Dermis microvascular lymphatic vessel endothelial cell (primary cell): ENCODE data around the gene NLK. TPM values are rescaled to one million over a fixed set of nuclear protein-coding genes. Genes with fewer than 3 reads are reported as not detected.

ENCODE experiments used
- DNase-seq, 2 donors: peaks; one replicate each; pipeline versions ENCODE4 v3.0.0 to v3.0.0-alpha.2; 2010; ENCODE audit warnings: low read depth in 2 of 2
- total RNA-seq: library from RNA; depleted of rRNA; stranded (reverse); fragments of >200 nt; gene quantifications from 2 replicates; pipeline ENCODE4 v1.2.1, GENCODE V29; 2014

The NLK gene
- total RNA-seq, 1 donor from 2014 or later, result 28.9 TPM

- DNase-seq, result no peak
Measured at GRCh38 chr17:28040406-28040805, 2.1 kb upstream of the NLK start.

DNA sequence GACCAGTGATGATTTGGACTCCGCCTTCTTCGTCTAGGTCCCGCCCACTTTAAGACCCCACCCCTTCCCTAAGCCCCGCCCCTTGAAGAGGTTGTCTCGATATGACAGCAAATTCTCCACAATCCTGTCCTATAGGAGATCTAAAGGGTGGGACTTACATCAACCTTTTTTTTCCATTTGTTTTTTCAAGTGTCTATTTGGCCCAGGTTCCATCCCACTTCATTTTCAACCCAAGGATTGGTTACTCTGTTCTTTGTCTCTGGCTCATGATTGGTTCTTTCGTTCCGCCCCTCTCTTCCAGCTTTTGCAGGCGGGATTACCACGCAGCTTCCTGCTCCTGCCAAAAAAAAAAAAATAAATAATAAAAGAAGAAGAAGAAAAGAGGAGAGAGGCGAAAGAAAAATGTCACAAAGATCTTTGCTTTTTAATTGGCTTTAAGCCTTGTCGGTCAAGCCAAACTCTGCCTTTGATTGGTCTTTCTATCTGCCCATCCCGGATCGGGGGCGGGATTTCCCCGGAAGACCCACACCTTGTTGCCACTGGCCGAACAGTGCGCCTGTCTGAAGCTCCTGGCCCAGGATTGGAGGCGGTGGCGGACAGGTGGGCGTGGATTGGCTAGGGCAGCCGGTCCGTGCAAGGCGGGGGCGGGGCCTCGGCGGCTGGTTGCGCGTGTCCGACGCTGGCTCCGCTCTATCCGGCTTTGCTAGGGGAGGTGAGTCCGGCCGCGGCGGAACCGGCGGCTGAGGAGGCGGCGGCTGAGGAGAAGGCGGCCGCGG is 1.2 kb upstream of the NLK start:
- DNase-seq, result peak; percentile 99 to 100

DNA sequence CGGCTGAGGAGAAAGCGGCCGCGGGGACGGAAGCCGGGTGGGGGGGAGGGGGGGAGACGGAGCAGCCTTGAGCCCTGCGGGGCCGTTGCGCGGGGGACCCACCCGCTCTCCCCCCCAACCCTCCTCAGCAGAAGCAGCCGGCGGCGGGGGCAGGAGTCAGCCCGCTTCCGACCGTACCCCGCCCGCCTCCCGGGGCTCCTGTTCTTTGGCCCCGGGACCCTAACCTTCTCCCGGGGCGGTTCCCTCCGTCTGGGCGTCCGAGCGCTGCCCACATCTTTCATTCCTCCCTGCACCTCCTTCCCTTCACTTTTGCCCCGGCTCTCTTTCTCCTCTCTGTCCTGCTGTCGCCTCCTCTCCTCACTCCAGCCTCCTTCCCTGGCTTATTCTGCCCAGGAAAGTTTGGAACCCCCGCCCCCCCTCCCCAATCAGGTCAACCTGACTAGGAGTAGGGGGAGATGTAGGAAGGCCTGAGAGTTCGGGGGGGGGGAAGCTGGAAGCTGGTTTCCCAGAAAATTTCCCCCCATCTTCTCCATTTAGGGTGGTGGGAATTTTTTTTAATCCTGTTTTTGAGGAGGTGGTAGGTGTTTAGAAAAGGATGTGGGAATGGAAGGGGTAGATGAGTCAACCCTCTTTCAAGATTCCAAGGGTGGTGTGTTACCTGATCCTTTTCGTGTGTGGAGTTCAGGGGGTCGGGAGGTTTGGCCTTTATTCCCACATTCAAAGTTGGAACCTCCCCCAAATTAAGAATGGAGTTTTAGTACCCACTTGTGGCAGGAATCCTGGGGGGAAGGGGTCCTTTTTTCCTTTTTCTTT is 427 bp upstream of the NLK start:
- peak in 1 of 2 donors; percentile 10 for DNase-seq

GRCh38 chr17:28042721-28043291 is 329 bp downstream of the NLK start:
- no peak for DNase-seq

GRCh38 chr17:28043296-28043695 is 819 bp downstream of the NLK start:
- no peak for DNase-seq

DNA sequence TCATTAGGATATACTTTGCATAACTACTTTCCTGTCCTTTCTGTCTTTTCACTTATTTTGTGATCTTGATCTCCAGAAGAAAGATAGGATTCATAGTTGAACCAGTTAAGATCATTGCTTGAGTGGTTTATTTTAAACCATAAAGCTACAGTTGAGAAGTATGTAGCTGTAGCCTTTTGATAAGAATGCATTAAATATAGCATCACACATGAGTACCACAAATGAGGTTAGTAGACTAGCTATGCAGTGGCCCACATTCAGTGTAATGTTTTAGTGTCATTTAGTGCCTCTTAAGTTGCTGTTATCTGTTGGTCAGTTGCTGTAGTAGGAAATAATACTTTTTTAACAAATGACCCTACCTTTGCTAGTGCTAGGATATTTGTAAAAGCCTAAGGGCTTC is 1.3 kb downstream of the NLK start:
- DNase-seq, result no peak

- no peak for DNase-seq
Measured at GRCh38 chr17:28045304-28045703, 2.8 kb downstream of the NLK start.

DNA sequence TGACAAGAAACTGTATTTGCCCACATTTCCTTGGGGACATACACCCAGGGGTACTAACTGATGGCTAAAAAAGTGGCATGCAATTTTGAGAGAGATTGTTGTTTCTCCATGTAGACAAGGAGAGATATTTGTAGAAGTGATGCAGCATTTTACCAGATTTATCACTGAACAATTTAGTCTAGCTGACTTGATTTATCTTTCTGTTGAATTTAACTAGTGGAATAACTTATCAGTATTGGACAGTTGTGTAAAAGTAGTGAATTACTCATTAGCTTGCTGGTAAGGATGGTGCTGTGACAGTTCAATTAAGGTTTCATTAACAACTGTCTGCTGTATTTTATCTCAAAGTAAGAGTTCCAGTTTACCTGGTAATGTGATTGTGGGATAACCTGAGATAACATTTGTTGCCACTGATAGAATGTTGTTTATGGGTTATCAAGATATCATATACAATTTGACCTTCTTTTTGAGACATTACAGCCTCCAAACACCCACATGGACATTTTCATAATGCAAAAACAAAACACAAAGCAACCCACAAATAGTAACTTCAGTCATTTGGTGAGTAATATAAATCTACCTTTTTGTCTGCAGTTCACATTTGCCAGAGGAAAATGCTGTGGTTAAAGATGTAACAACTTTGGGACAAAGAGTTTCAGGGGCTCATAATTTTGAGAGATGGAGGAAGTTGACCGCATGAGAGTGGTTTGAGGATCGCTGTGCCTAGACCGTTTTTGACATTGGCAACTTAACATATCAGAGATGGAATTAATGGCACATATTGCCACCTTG is 3.8 kb downstream of the NLK start:
- DNase-seq, result no peak

GRCh38 chr17:28047806-28048205 is 5.3 kb downstream of the NLK start:
- DNase-seq, result no peak

GRCh38 chr17:28049071-28049470 is 6.6 kb downstream of the NLK start:
- no peak for DNase-seq

GRCh38 chr17:28053044-28053670 is 10.7 kb downstream of the NLK start:
- no peak for DNase-seq

- DNase-seq, result no peak
Measured at GRCh38 chr17:28053725-28054124, 11.2 kb downstream of the NLK start.

DNA sequence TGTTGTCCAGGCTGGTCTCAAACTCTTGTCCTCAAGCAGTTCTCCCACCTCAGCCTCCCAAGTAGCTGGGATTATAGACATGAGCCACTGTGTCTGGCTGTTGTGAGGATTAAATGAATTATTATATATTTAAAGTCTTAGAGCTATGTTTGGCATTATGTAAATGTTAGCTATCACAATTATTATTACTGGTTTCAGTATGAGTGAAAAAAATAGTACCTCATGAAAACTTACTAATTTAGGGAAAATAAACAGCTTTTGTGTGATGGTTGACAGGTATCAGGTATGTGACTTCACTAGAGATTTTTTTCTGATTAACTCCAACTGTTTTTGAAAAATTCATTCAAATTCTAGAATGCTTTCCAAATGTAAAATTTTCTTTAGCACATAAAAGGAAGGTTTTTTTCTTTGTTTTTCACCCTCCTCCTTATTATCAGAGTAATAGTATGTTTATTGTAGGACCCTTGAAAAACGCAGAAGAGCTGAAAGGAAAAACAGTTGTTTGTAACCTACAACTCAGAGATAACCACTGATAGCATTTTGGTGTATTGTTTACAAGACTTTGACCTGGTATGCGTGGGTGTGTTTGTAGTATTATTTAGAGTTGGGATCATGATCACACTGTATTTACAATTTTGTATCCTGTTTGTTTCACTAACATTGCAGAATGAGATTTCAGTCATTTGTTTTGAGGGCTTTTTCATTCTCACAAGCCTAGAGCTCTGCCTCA is 13.2 kb downstream of the NLK start:
- DNase-seq, result no peak

DNA sequence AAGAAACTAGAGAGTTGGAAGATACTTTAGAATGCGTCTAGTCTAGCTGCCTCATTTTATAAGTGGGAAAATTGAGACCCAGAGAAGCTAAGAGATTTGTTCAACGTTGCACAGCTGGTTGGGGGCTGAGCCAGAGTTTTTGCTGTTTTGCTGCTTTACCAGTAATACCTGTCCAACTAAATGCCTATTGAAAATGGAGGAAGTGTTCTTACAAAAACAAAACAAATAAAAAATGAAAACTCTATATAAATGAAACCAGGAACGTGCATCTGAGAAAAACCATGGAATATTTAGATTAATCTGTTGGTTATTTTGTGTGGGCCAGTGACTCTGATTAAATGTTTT is 13.8 kb downstream of the NLK start:
- no peak for DNase-seq

DNA sequence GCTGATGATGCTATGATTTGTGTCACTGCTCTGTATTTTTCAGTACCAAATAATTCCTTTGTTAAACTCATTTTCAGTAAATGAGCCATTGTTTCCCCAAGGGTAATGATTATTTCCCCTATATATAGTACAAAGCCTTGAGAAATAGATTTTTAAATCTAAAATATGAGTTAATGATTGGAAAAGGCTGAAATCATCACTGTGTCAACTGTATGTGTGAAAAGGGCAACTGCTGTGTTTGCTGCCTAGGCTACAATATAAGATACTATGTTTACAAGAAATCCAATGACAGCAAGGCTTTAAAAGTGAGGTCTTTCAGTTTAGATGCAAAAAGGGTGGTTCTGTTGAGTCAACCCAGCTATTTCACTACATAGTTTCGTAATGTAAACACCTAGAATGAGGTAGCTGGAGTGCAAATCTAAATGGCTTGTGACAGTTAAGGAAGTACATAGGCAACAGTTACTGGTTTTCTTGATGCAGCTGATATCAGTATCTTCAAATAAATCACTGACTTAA is 15.3 kb downstream of the NLK start:
- no peak for DNase-seq

GRCh38 chr17:28059675-28060074 is 17.2 kb downstream of the NLK start:
- DNase-seq, result no peak

DNA sequence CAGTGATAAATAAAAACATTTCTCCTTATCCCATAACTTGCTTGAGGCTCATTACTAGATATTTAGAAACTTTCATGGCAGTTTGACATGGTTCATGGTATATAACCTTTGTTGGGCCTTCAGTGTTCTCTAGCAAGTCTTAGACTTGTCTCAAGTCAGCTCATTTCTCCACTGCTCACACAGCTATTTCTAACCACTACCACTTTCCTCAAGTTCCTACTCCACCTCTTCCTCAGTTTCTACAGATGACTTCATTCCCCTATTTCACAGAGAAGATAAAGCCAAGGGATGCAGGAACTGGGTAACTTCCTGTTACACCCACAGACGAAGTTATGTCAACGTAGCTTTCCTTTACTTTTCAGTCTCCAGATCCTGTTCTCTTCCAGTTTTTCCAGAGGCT is 23.2 kb downstream of the NLK start:
- DNase-seq, result peak in 1 of 2 donors; percentile 42

DNA sequence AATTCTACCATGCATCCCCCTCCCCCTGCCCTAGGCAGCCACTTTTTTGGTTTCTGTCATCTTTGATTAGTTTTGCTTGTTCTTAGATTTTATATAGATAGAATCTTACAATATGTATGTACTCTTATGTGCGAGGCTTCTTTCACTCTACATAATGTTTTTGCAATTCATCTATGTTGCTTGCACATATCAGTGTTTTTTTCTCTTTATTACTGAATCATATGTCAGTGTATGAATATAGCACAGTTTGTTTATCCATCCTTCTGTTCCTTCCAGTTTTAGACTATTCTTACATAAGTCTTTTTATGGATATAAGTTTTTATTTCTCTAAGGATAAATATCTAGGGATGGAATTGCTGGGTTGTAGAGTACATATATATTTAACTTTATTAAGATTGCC is 26.6 kb downstream of the NLK start:
- DNase-seq, result no peak

DNA sequence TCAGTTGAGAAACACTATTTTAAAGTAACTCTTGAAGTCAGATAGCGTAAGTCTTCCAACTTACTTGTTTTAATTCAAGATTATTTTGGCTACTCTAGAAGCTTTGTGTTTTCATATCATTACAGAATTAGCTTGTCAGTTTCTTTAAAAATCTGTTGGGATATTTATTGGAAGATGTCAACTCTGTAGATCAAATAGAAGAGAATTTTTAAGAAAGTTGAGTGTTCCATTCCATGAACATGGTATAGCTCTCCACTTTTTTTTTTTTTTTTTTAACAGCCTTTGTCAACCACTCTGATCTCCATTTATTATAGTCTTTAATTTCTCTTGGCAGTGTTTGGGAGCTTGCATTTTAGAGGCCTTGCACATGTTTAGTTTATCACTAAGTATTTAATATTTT is 28.7 kb downstream of the NLK start:
- no peak for DNase-seq

- DNase-seq, result no peak
Measured at GRCh38 chr17:28071891-28072606, 29.6 kb downstream of the NLK start.
